Measurements from ENCODE around the gene TMEM150B.

Gene TMEM150B

GRCh38 chr19:55362174-55362989 is 37.2 kb upstream of the TMEM150B start:
- Histone ChIP-seq H3K9ac (ENCODE audit: low read length) (no peak overlapping the region), H3K18ac (ENCODE audit: low read length) (no peak overlapping the region), H4K12ac (ENCODE audit: low read depth, low read length) (no peak overlapping the region), H3K9me3 (ENCODE audit: insufficient read depth, low read depth, low read length) (no peaks in the 10 kb centered on the region), H3K14ac (ENCODE audit: low read length) (no peak overlapping the region), H2BK120ac (ENCODE audit: insufficient read depth, low read length, poor library complexity) (no peak overlapping the region), H4K8ac (ENCODE audit: low read depth, low read length) (peak overlapping the region; percentile 17), H3K4ac (ENCODE audit: low read depth, low read length) (no peak overlapping the region), H2BK5ac (ENCODE audit: low read depth, low read length, poor library complexity) (no peak overlapping the region), H3K4me1 (ENCODE audit: control insufficient read depth in 1 of 2, insufficient read depth in 2 of 2, low read length in 2 of 2) (peaks cover 3 to 5% of the 10 kb centered on the region in 2 experiments), H3K79me1 (ENCODE audit: low read length) (peaks cover 3% of the 10 kb centered on the region), H3K23ac (ENCODE audit: low read length) (no peak overlapping the region), H4K91ac (ENCODE audit: low read depth, low read length) (peak overlapping the region; percentile 36), H2BK12ac (ENCODE audit: low read length) (peak overlapping the region; percentile 8), H3K4me2 (ENCODE audit: low read length) (no peak overlapping the region), H3K4me3 (ENCODE audit: low read depth, low read length) (no peak overlapping the region), H3K27ac (ENCODE audit: low read depth, low read length) (no peak overlapping the region), H2AK5ac (ENCODE audit: low read length) (no peak overlapping the region), H2AFZ (ENCODE audit: insufficient read depth, low read length, poor library complexity) (no peak overlapping the region), H3K27me3 (ENCODE audit: insufficient read depth, low read length) (no peaks in the 10 kb centered on the region), H3K36me3 (ENCODE audit: control insufficient read depth in 1 of 2, insufficient read depth in 2 of 2, low read length in 2 of 2) (peaks cover 15 to 18% of the 10 kb centered on the region in 2 experiments), H3K79me2 (ENCODE audit: control insufficient read depth, insufficient read depth, low read length, poor library complexity) (no peaks in the 10 kb centered on the region)
- no peak for DNase-seq
- no CpG with 5 or more reads among the region's 38 CpGs for WGBS (ENCODE audit: extremely low coverage, insufficient coverage, insufficient read length)

GRCh38 chr19:55360902-55361301 is 35.8 kb upstream of the TMEM150B start:
- Histone ChIP-seq H3K18ac (ENCODE audit: low read length) (no peak overlapping the region), H3K14ac (ENCODE audit: low read length) (no peak overlapping the region), H3K4me2 (ENCODE audit: low read length) (no peak overlapping the region), H3K27ac (ENCODE audit: low read depth, low read length) (no peak overlapping the region), H4K8ac (ENCODE audit: low read depth, low read length) (no peak overlapping the region), H4K12ac (ENCODE audit: low read depth, low read length) (no peak overlapping the region), H2BK12ac (ENCODE audit: low read length) (no peak overlapping the region), H3K4me1 (ENCODE audit: control insufficient read depth in 1 of 2, insufficient read depth in 2 of 2, low read length in 2 of 2) (peaks cover 3 to 5% of the 10 kb centered on the region in 2 experiments), H4K91ac (ENCODE audit: low read depth, low read length) (no peak overlapping the region), H2BK120ac (ENCODE audit: insufficient read depth, low read length, poor library complexity) (no peak overlapping the region), H3K23ac (ENCODE audit: low read length) (no peak overlapping the region), H2AK5ac (ENCODE audit: low read length) (no peak overlapping the region), H3K79me1 (ENCODE audit: low read length) (peaks cover 3% of the 10 kb centered on the region), H3K4me3 (ENCODE audit: low read depth, low read length) (no peak overlapping the region), H2AFZ (ENCODE audit: insufficient read depth, low read length, poor library complexity) (no peak overlapping the region), H2BK5ac (ENCODE audit: low read depth, low read length, poor library complexity) (no peak overlapping the region), H3K36me3 (ENCODE audit: control insufficient read depth in 1 of 2, insufficient read depth in 2 of 2, low read length in 2 of 2) (peaks cover 5 to 6% of the 10 kb centered on the region in 2 experiments), H3K9ac (ENCODE audit: low read length) (no peak overlapping the region), H3K79me2 (ENCODE audit: control insufficient read depth, insufficient read depth, low read length, poor library complexity) (no peaks in the 10 kb centered on the region), H3K9me3 (ENCODE audit: insufficient read depth, low read depth, low read length) (no peaks in the 10 kb centered on the region), H3K27me3 (ENCODE audit: insufficient read depth, low read length) (no peaks in the 10 kb centered on the region), H3K4ac (ENCODE audit: low read depth, low read length) (no peak overlapping the region)
- no peak for DNase-seq
- no CpG with 5 or more reads among the region's 16 CpGs for WGBS (ENCODE audit: extremely low coverage, insufficient coverage, insufficient read length)

GRCh38 chr19:55358943-55359908 is 34.1 kb upstream of the TMEM150B start:
- H3K4me3 ChIP-seq (ENCODE audit: low read depth, low read length): no peak overlapping the region
- no peak overlapping the region for H3K27ac ChIP-seq (ENCODE audit: low read depth, low read length)
- H3K23ac ChIP-seq (ENCODE audit: low read length): no peak overlapping the region
- H3K79me2 ChIP-seq (ENCODE audit: control insufficient read depth, insufficient read depth, low read length, poor library complexity): no peaks in the 10 kb centered on the region
- no peak overlapping the region for H4K8ac ChIP-seq (ENCODE audit: low read depth, low read length)
- no peak overlapping the region for H2BK5ac ChIP-seq (ENCODE audit: low read depth, low read length, poor library complexity)
- peaks cover 4% of the 10 kb centered on the region for H3K27me3 ChIP-seq (ENCODE audit: insufficient read depth, low read length)
- H3K18ac ChIP-seq (ENCODE audit: low read length): no peak overlapping the region
- no peak overlapping the region for H3K9ac ChIP-seq (ENCODE audit: low read length)
- no peak overlapping the region for H3K4ac ChIP-seq (ENCODE audit: low read depth, low read length)
- no CpG with 5 or more reads among the region's 32 CpGs for WGBS (ENCODE audit: extremely low coverage, insufficient coverage, insufficient read length)
- peaks cover 1% of the 10 kb centered on the region for H3K9me3 ChIP-seq (ENCODE audit: insufficient read depth, low read depth, low read length)
- peaks cover 3% of the 10 kb centered on the region for H3K79me1 ChIP-seq (ENCODE audit: low read length)
- H3K4me1 ChIP-seq (ENCODE audit: control insufficient read depth in 1 of 2, insufficient read depth in 2 of 2, low read length in 2 of 2): peaks cover 5 to 12% of the 10 kb centered on the region in 2 experiments
- H2AFZ ChIP-seq (ENCODE audit: insufficient read depth, low read length, poor library complexity): no peak overlapping the region
- H2BK120ac ChIP-seq (ENCODE audit: insufficient read depth, low read length, poor library complexity): no peak overlapping the region
- no peak overlapping the region for H2BK12ac ChIP-seq (ENCODE audit: low read length)
- no peaks in the 10 kb centered on the region for H3K36me3 ChIP-seq (ENCODE audit: control insufficient read depth in 1 of 2, insufficient read depth in 2 of 2, low read length in 2 of 2)
- no peak overlapping the region for H4K12ac ChIP-seq (ENCODE audit: low read depth, low read length)
- no peak overlapping the region for H3K14ac ChIP-seq (ENCODE audit: low read length)
- DNase-seq: no peak
- no peak overlapping the region for H3K4me2 ChIP-seq (ENCODE audit: low read length)
- no peak overlapping the region for H4K91ac ChIP-seq (ENCODE audit: low read depth, low read length)
- H2AK5ac ChIP-seq (ENCODE audit: low read length): no peak overlapping the region

GRCh38 chr19:55358493-55358892 is 33.4 kb upstream of the TMEM150B start:
- Histone ChIP-seq H3K9ac (ENCODE audit: low read length) (no peak overlapping the region), H3K4me3 (ENCODE audit: low read depth, low read length) (no peak overlapping the region), H3K23ac (ENCODE audit: low read length) (no peak overlapping the region), H4K12ac (ENCODE audit: low read depth, low read length) (no peak overlapping the region), H2BK12ac (ENCODE audit: low read length) (no peak overlapping the region), H3K36me3 (ENCODE audit: control insufficient read depth in 1 of 2, insufficient read depth in 2 of 2, low read length in 2 of 2) (no peaks in the 10 kb centered on the region), H2BK5ac (ENCODE audit: low read depth, low read length, poor library complexity) (no peak overlapping the region), H3K27me3 (ENCODE audit: insufficient read depth, low read length) (peaks cover 5% of the 10 kb centered on the region), H3K4me1 (ENCODE audit: control insufficient read depth in 1 of 2, insufficient read depth in 2 of 2, low read length in 2 of 2) (peaks cover 5 to 16% of the 10 kb centered on the region in 2 experiments), H3K27ac (ENCODE audit: low read depth, low read length) (no peak overlapping the region), H3K4ac (ENCODE audit: low read depth, low read length) (no peak overlapping the region), H3K18ac (ENCODE audit: low read length) (no peak overlapping the region), H3K9me3 (ENCODE audit: insufficient read depth, low read depth, low read length) (peaks cover 5% of the 10 kb centered on the region), H3K79me1 (ENCODE audit: low read length) (peaks cover 5% of the 10 kb centered on the region), H2AFZ (ENCODE audit: insufficient read depth, low read length, poor library complexity) (no peak overlapping the region), H4K91ac (ENCODE audit: low read depth, low read length) (no peak overlapping the region), H2AK5ac (ENCODE audit: low read length) (no peak overlapping the region), H3K4me2 (ENCODE audit: low read length) (no peak overlapping the region), H3K14ac (ENCODE audit: low read length) (no peak overlapping the region), H4K8ac (ENCODE audit: low read depth, low read length) (no peak overlapping the region), H2BK120ac (ENCODE audit: insufficient read depth, low read length, poor library complexity) (no peak overlapping the region), H3K79me2 (ENCODE audit: control insufficient read depth, insufficient read depth, low read length, poor library complexity) (no peaks in the 10 kb centered on the region)
- no peak for DNase-seq
- WGBS (ENCODE audit: extremely low coverage, insufficient coverage, insufficient read length): no CpG with 5 or more reads among the region's 19 CpGs

Measured in trophoblast cell (in vitro differentiated cells and primary cell).